Neural cell (in vitro differentiated cells): ENCODE results near the gene CDKAL1. TPM values are rescaled to one million over a fixed set of nuclear protein-coding genes. Genes with fewer than 3 reads are reported as not detected.

Experiments used
- H2AFZ ChIP-seq: fragments of 200-600, 300-800 bp; sonication (generic), shearing (Covaris generic); 2 replicates; pipeline ENCODE4 v1.6.0; 2014; ENCODE audit warnings: low read depth, mild to moderate bottlenecking, antibody characterized with exemption, low read length, moderate library complexity
- H3F3A ChIP-seq: fragments of 200-600 bp; shearing (Covaris generic); 2 replicates; pipeline ENCODE4 v1.6.1; 2016; ENCODE audit warnings: mild to moderate bottlenecking, moderate library complexity, mixed read lengths, antibody characterized with exemption, low read length; ENCODE audit not compliant: insufficient read depth, poor library complexity, severe bottlenecking
- H3K27ac ChIP-seq: fragments of 200-600, 300-800 bp; sonication (generic), shearing (Covaris generic); 2 replicates; pipeline ENCODE4 v1.5.1; 2014; ENCODE audit warnings: mild to moderate bottlenecking, low read length, moderate library complexity
- H3K27me3 ChIP-seq: fragments of 300-800, 200-600 bp; sonication (generic), shearing (Covaris generic); 2 replicates; pipeline ENCODE4 v1.6.0; 2014; ENCODE audit warnings: mild to moderate bottlenecking, low read depth, low read length, moderate library complexity; ENCODE audit not compliant: insufficient read depth
- H3K36me3 ChIP-seq: fragments of 300-800, 200-600 bp; sonication (generic), shearing (Covaris generic); 2 replicates; pipeline ENCODE4 v1.5.1; 2014; ENCODE audit warnings: mild to moderate bottlenecking, antibody characterized with exemption, low read length, moderate library complexity; ENCODE audit not compliant: insufficient read depth
- H3K4me2 ChIP-seq: fragments of 300-800, 200-600 bp; sonication (generic), shearing (Covaris generic); 2 replicates; pipeline ENCODE4 v1.6.0; 2014; ENCODE audit warnings: mild to moderate bottlenecking, low read length
- H3K4me3 ChIP-seq: fragments of 300-800, 200-600 bp; sonication (generic), shearing (Covaris generic); 2 replicates; pipeline ENCODE4 v1.5.1; 2014; ENCODE audit warnings: mild to moderate bottlenecking, low read length, moderate library complexity
- H3K79me2 ChIP-seq: fragments of 200-600 bp; shearing (Covaris generic); replicated peaks from 2 replicates; pipeline ENCODE4 v1.6.0; 2014; ENCODE audit warnings: mild to moderate bottlenecking, low read length, moderate library complexity; ENCODE audit not compliant: insufficient read depth
- H3K9ac ChIP-seq: fragments of 300-800, 200-600 bp; sonication (generic), shearing (Covaris generic); 2 replicates; pipeline ENCODE4 v1.6.1; 2016; ENCODE audit warnings: mild to moderate bottlenecking, low read length, mixed read lengths
- H3K9me2 ChIP-seq: fragments of 200-600 bp; shearing (Covaris generic); 2 replicates; pipeline ENCODE4 v1.6.1; 2016; ENCODE audit warnings: mild to moderate bottlenecking, low read length, mixed read lengths; ENCODE audit not compliant: insufficient read depth
- H3K9me3 ChIP-seq: fragments of 200-600, 300-800 bp; sonication (generic), shearing (Covaris generic); 2 replicates; pipeline ENCODE4 v1.6.1; 2016; ENCODE audit warnings: mild to moderate bottlenecking, mixed run types, low read length, moderate library complexity, mixed read lengths
- H4K20me1 ChIP-seq: fragments of 200-600 bp; shearing (Covaris generic); 2 replicates; pipeline ENCODE4 v1.6.1; 2016; ENCODE audit warnings: mild to moderate bottlenecking, mixed run types; ENCODE audit not compliant: insufficient read depth
- EP300 ChIP-seq: fragments of 450-650 bp; conservative IDR thresholded peaks from 2 replicates; pipeline ENCODE4 v1.6.1; 2014; ENCODE audit warnings: antibody characterized with exemption, mild to moderate bottlenecking, moderate library complexity; ENCODE audit not compliant: poor library complexity, severe bottlenecking
- EZH2 ChIP-seq: fragments of 200-600, 300-800 bp; shearing (Covaris generic), sonication (generic); IDR thresholded peaks from 2 replicates; pipeline ENCODE4 v1.6.1; 2014; ENCODE audit warnings: antibody characterized with exemption, low read length, borderline replicate concordance, mild to moderate bottlenecking; ENCODE audit not compliant: insufficient read depth, poor library complexity, severe bottlenecking
- MXI1 ChIP-seq: fragments of 450-650 bp; conservative IDR thresholded peaks from 2 replicates; pipeline ENCODE4 v1.6.1; 2014; ENCODE audit warnings: antibody characterized with exemption, mild to moderate bottlenecking; ENCODE audit not compliant: poor library complexity, severe bottlenecking
- POLR2AphosphoS5 ChIP-seq: IDR thresholded peaks from 2 replicates; pipeline ENCODE4 v1.6.1; 2012
- RAD21 ChIP-seq: fragments of 450-650 bp; conservative IDR thresholded peaks from 2 replicates; pipeline ENCODE4 v1.6.1; 2014; ENCODE audit warnings: antibody characterized with exemption, mild to moderate bottlenecking, moderate library complexity
- SMC3 ChIP-seq: fragments of 450-650 bp; conservative IDR thresholded peaks from 2 replicates; pipeline ENCODE4 v1.6.1; 2014; ENCODE audit warnings: antibody characterized with exemption, mild to moderate bottlenecking, moderate library complexity; ENCODE audit not compliant: poor library complexity
- TAF1 ChIP-seq: IDR thresholded peaks from 2 replicates; pipeline ENCODE4 v1.6.1; 2012; ENCODE audit warnings: low read depth
- polyA plus RNA-seq: library from polyadenylated mRNA; depleted of rRNA; stranded (reverse); fragments of >200 nt; gene quantifications from 2 replicates; pipeline ENCODE4 v1.2.3, GENCODE V29; 2014
- TF ChIP-seq, protein P1 (sequence below): fragments of 450-650 bp; IDR thresholded peaks from 2 replicates; pipeline ENCODE4 v1.5.1; 2014; ENCODE audit warnings: antibody characterized with exemption, mild to moderate bottlenecking, moderate library complexity; ENCODE audit not compliant: poor library complexity, severe bottlenecking
- TF ChIP-seq, protein P2 (sequence below): IDR thresholded peaks from 2 replicates; pipeline ENCODE4 v1.6.1; 2012; ENCODE audit warnings: borderline replicate concordance

The CDKAL1 gene
- polyA plus RNA-seq, 1 donor from 2014 or later = 10.7 TPM

DNA sequence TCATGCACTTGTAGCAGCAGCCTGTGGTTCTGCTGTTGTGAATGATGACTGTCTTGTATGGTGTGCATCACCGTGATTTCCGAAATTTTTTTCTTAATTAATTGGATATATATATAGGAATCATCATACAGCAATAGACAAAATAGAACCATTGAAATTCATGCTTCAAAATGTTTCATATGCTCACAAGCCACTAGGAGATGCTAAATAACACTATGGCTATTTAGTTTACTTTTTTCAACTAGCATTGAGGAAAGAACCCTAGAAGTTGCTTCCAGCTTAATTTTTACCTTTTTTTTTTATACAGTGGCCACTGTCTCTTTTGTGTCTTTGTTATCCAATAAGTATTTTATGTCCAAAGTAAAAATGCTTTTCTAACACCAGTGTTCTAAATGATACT, 485.4 kb downstream of the CDKAL1 start:
- Histone ChIP-seq H3K9me3 (no peaks in the 10 kb centered on the region), H3K9ac (no peak overlapping the region), H3K36me3 (no peaks in the 10 kb centered on the region), H3K4me3 (no peak overlapping the region), H3K27ac (no peak overlapping the region), H3K9me2 (no peaks in the 10 kb centered on the region), H3K27me3 (no peaks in the 10 kb centered on the region), H2AFZ (no peak overlapping the region), H4K20me1 (no peaks in the 10 kb centered on the region), H3K4me2 (no peak overlapping the region), H3F3A (no peaks in the 10 kb centered on the region), H3K79me2 (no peaks in the 10 kb centered on the region)
- TF ChIP-seq MXI1 = no peak
- TF ChIP-seq, protein P1, sequence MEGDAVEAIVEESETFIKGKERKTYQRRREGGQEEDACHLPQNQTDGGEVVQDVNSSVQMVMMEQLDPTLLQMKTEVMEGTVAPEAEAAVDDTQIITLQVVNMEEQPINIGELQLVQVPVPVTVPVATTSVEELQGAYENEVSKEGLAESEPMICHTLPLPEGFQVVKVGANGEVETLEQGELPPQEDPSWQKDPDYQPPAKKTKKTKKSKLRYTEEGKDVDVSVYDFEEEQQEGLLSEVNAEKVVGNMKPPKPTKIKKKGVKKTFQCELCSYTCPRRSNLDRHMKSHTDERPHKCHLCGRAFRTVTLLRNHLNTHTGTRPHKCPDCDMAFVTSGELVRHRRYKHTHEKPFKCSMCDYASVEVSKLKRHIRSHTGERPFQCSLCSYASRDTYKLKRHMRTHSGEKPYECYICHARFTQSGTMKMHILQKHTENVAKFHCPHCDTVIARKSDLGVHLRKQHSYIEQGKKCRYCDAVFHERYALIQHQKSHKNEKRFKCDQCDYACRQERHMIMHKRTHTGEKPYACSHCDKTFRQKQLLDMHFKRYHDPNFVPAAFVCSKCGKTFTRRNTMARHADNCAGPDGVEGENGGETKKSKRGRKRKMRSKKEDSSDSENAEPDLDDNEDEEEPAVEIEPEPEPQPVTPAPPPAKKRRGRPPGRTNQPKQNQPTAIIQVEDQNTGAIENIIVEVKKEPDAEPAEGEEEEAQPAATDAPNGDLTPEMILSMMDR = no peak
- TF ChIP-seq, protein P2, sequence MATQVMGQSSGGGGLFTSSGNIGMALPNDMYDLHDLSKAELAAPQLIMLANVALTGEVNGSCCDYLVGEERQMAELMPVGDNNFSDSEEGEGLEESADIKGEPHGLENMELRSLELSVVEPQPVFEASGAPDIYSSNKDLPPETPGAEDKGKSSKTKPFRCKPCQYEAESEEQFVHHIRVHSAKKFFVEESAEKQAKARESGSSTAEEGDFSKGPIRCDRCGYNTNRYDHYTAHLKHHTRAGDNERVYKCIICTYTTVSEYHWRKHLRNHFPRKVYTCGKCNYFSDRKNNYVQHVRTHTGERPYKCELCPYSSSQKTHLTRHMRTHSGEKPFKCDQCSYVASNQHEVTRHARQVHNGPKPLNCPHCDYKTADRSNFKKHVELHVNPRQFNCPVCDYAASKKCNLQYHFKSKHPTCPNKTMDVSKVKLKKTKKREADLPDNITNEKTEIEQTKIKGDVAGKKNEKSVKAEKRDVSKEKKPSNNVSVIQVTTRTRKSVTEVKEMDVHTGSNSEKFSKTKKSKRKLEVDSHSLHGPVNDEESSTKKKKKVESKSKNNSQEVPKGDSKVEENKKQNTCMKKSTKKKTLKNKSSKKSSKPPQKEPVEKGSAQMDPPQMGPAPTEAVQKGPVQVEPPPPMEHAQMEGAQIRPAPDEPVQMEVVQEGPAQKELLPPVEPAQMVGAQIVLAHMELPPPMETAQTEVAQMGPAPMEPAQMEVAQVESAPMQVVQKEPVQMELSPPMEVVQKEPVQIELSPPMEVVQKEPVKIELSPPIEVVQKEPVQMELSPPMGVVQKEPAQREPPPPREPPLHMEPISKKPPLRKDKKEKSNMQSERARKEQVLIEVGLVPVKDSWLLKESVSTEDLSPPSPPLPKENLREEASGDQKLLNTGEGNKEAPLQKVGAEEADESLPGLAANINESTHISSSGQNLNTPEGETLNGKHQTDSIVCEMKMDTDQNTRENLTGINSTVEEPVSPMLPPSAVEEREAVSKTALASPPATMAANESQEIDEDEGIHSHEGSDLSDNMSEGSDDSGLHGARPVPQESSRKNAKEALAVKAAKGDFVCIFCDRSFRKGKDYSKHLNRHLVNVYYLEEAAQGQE = no peak
- TF ChIP-seq EZH2 = no peak
- TF ChIP-seq RAD21 = peak; percentile 37
- no peak for TF ChIP-seq SMC3

DNA sequence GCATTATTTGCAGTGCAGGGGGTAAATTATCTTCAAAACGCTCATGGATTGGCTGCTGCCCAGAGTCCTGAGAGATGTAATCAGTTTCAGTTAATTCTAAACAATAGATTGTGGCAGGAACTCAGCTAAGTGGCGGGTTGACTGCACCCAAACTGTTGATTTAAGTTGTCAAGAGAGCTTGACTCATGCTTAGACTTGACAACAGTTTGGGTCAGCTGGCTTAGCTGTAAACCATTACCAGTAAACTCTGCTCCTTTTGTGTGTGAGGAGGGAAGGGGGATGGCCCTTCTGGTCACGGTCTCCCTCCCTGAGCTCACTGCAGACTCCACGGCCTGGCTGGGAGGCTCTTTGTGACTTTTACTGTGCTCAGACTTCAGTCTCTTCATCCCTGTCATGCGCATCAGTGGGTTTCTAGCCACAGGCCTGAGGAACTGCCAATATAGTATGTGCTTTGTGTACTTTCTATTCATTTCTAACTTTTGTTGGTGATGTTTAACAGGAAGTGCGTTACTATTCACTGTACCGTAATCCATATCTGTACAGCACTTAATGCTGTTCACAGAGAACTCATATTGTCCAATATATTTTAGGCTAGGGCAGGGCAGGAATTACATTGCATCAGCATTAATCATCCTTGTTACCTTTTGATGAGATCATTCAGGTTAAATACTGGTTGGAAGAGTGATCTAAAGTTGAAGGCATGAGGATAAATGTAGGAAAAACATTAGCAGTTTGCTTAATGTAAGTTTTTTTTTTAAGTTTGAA, 488.3 kb downstream of the CDKAL1 start:
- Histone ChIP-seq H2AFZ (no peak overlapping the region), H3K9ac (no peak overlapping the region), H3K27ac (no peak overlapping the region), H3K27me3 (no peaks in the 10 kb centered on the region), H3K4me2 (no peak overlapping the region), H4K20me1 (no peaks in the 10 kb centered on the region), H3F3A (no peaks in the 10 kb centered on the region), H3K79me2 (no peaks in the 10 kb centered on the region), H3K9me3 (no peaks in the 10 kb centered on the region), H3K36me3 (no peaks in the 10 kb centered on the region), H3K9me2 (no peaks in the 10 kb centered on the region), H3K4me3 (no peak overlapping the region)
- TF ChIP-seq, protein P1 = no peak
- TF ChIP-seq TAF1 (no peak), MXI1 (no peak), EP300 (no peak), EZH2 (no peak), SMC3 (no peak), RAD21 (no peak), POLR2AphosphoS5 (no peak)
- TF ChIP-seq, protein P2 = no peak
